Keratinocyte (primary cell): Measurements from ENCODE around the gene S100A5. TPM values are rescaled to one million over a fixed set of nuclear protein-coding genes. Genes with fewer than 3 reads are reported as not detected.

Experiments
- DNase-seq: peaks from one replicate; pipeline ENCODE4 v3.0.0-alpha.2; 2011; ENCODE audit warnings: low read depth, missing footprints, low spot score
- FAIRE-seq: peaks from 2 replicates; lab custom pipeline; 2011; peaks lifted over from hg19 to GRCh38; lab: Jason Lieb, UNC
- H2AFZ ChIP-seq: 2 replicates; pipeline ENCODE4 v1.6.0; 2012; ENCODE audit warnings: low read length, control low read depth, inconsistent platforms; ENCODE audit not compliant: control insufficient read depth
- H3K27ac ChIP-seq: 2 replicates; pipeline ENCODE4 v1.5.1; 2011; ENCODE audit warnings: low read length; ENCODE audit not compliant: control insufficient read depth, insufficient read depth
- H3K27me3 ChIP-seq: 3 replicates; pipeline ENCODE4 v1.6.0; 2011; ENCODE audit warnings: low read length; ENCODE audit not compliant: control insufficient read depth, insufficient read depth; ENCODE audit errors: extremely low read depth
- H3K36me3 ChIP-seq, 2 experiments: 2 replicates in 1 of 2; 3 replicates in 1 of 2; pipeline ENCODE4 v1.5.1; 2011; ENCODE audit warnings: low read length in 2 of 2, mild to moderate bottlenecking in 1 of 2; ENCODE audit not compliant: control insufficient read depth in 2 of 2, insufficient read depth in 2 of 2; ENCODE audit errors: extremely low read depth in 1 of 2
- H3K4me1 ChIP-seq: 3 replicates; pipeline ENCODE4 v1.5.1; 2011; ENCODE audit warnings: low read length; ENCODE audit not compliant: control insufficient read depth, insufficient read depth; ENCODE audit errors: extremely low read depth
- H3K4me2 ChIP-seq: 3 replicates; pipeline ENCODE4 v1.6.0; 2011; ENCODE audit warnings: low read depth, low read length; ENCODE audit not compliant: control insufficient read depth, insufficient read depth; ENCODE audit errors: extremely low read depth
- H3K4me3 ChIP-seq, 3 experiments: fragments of 200-600 bp in 1 of 3; sonication (generic) in 1 of 3; 2 replicates in 2 of 3; 3 replicates in 1 of 3; pipeline ENCODE4 v1.5.1; 2011 to 2016; ENCODE audit warnings: low read length in 3 of 3, mild to moderate bottlenecking in 3 of 3, control low read depth in 2 of 3, inconsistent platforms in 1 of 3, low read depth in 1 of 3, mixed read lengths in 1 of 3, mixed run types in 1 of 3, moderate library complexity in 1 of 3; ENCODE audit not compliant: control insufficient read depth in 2 of 3, insufficient read depth in 2 of 3; ENCODE audit errors: extremely low read depth in 1 of 3
- H3K79me2 ChIP-seq: 2 replicates; pipeline ENCODE4 v1.6.0; 2012; ENCODE audit warnings: low read length; ENCODE audit not compliant: control insufficient read depth, insufficient read depth
- H3K9ac ChIP-seq: 3 replicates; pipeline ENCODE4 v1.6.0; 2011; ENCODE audit warnings: low read length; ENCODE audit not compliant: control insufficient read depth, insufficient read depth; ENCODE audit errors: extremely low read depth
- H3K9me1 ChIP-seq: 3 replicates; pipeline ENCODE4 v1.6.0; 2011; ENCODE audit warnings: low read length; ENCODE audit not compliant: control insufficient read depth, insufficient read depth; ENCODE audit errors: extremely low read depth
- H3K9me3 ChIP-seq: 2 replicates; pipeline ENCODE4 v1.5.1; 2012; ENCODE audit warnings: low read depth, low read length; ENCODE audit not compliant: control insufficient read depth
- H4K20me1 ChIP-seq: 3 replicates; pipeline ENCODE4 v1.6.0; 2011; ENCODE audit warnings: low read length; ENCODE audit not compliant: control insufficient read depth, insufficient read depth; ENCODE audit errors: extremely low read depth
- EZH2 ChIP-seq: IDR thresholded peaks from one replicate; pipeline ENCODE4 v1.6.1; 2012; ENCODE audit warnings: inconsistent platforms, mild to moderate bottlenecking, low read length, moderate library complexity
- dilution Hi-C: fragments of 300-500 bp; cut with MboI; formaldehyde crosslinking; loops from one replicate; pipeline ENCODE4 v1.7.0; 2020; ENCODE audit warnings: low sequenced_read_pairs; ENCODE audit not compliant: extremely low pct_ligation_motif_present
- polyA plus RNA-seq, 5 experiments: library from polyadenylated mRNA; depleted of rRNA in 3 of 5; stranded (reverse) in 3 of 5; stranded (forward) in 1 of 5; unstranded in 1 of 5; fragments of >200 nt; gene quantifications; 1 replicate in 1 of 5; 2 replicates in 3 of 5; 3 replicates in 1 of 5; pipeline versions ENCODE4 v1.2.1 to v1.2.3, GENCODE V29; 2011 to 2012; ENCODE audit warnings: missing spikeins in 2 of 5, low read depth in 1 of 5, low replicate concordance in 1 of 5
- TF ChIP-seq, protein P1 (sequence below), 3 experiments: IDR thresholded peaks in 1 of 3; conservative IDR thresholded peaks in 1 of 3; optimal IDR thresholded peaks in 1 of 3; 2 replicates in 2 of 3; 3 replicates in 1 of 3; pipeline versions ENCODE3 to v1.5.1; 2011; ENCODE audit warnings: low read length in 3 of 3, mild to moderate bottlenecking in 3 of 3, moderate library complexity in 2 of 3, control low read depth in 1 of 3, inconsistent platforms in 1 of 3; ENCODE audit not compliant: insufficient read depth in 2 of 3; ENCODE audit errors: extremely low read depth in 1 of 3

S100A5 gene
- polyA plus RNA-seq, 1 donor (not counting 4 experiments of a cell fraction or from before 2014, with no cell fraction given), result 0.20 TPM

DNA sequence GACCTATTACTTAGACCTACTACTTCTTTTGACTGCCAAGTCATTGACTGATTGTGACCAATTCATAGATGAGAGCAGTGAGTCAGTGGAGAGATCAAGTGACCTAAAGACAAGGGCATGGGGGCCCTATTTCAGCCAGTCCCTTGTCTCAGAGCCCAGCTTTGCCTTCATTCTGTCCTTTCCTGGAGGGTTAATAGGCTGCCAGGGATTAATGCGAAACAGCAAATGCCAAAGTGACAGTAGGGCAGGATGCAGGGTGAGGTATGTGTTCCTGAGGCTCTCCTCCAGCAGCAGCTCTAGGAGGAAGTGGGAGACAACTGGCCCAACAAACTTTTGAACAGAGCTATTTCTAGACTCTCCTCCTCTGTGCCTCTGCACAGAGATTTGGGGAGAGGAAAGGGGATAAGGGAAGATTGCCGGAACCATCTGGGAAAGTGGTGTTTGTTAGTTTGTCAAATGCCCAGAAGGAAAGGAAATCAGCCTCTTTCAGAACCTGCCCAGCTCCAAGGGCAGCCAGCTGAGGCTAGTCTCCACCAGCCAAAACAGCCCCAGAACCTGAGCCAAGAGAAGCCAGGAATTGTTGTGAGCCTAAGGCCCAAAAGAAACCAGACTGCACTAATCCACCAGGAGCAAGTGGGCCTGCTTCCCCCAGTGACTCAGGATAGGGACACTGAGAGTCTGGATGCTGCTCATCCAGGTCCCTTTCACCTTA lies 13.3 kb upstream of the S100A5 start:
- no peaks in the 10 kb centered on the region for H3K9me1 ChIP-seq
- H3K36me3 ChIP-seq, result peaks cover 17 to 33% of the 10 kb centered on the region in 2 experiments
- dilution Hi-C loops, result no loop called here
- no peak for FAIRE-seq
- H4K20me1 ChIP-seq, result no peaks in the 10 kb centered on the region
- H3K79me2 ChIP-seq, result no peaks in the 10 kb centered on the region
- no peak overlapping the region for H3K4me2 ChIP-seq
- H3K9me3 ChIP-seq, result no peaks in the 10 kb centered on the region
- no peak overlapping the region for H2AFZ ChIP-seq
- H3K4me3 ChIP-seq, result no peak overlapping the region
- no peak for DNase-seq
- TF ChIP-seq EZH2, result no peak
- TF ChIP-seq, protein P1, sequence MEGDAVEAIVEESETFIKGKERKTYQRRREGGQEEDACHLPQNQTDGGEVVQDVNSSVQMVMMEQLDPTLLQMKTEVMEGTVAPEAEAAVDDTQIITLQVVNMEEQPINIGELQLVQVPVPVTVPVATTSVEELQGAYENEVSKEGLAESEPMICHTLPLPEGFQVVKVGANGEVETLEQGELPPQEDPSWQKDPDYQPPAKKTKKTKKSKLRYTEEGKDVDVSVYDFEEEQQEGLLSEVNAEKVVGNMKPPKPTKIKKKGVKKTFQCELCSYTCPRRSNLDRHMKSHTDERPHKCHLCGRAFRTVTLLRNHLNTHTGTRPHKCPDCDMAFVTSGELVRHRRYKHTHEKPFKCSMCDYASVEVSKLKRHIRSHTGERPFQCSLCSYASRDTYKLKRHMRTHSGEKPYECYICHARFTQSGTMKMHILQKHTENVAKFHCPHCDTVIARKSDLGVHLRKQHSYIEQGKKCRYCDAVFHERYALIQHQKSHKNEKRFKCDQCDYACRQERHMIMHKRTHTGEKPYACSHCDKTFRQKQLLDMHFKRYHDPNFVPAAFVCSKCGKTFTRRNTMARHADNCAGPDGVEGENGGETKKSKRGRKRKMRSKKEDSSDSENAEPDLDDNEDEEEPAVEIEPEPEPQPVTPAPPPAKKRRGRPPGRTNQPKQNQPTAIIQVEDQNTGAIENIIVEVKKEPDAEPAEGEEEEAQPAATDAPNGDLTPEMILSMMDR (optimal IDR thresholded peaks at IDR 0.05 in 1 of 3, IDR thresholded peaks at IDR 0.05 in 1 of 3, conservative IDR thresholded peaks at IDR 0.05 in 1 of 3; ENCODE audit: extremely low read depth in 1 of 3, insufficient read depth in 2 of 3, low read length in 3 of 3), result no peak
- H3K4me1 ChIP-seq, result peaks cover 31% of the 10 kb centered on the region
- no peaks in the 10 kb centered on the region for H3K27me3 ChIP-seq
- no peak overlapping the region for H3K9ac ChIP-seq
- no peak overlapping the region for H3K27ac ChIP-seq

DNA sequence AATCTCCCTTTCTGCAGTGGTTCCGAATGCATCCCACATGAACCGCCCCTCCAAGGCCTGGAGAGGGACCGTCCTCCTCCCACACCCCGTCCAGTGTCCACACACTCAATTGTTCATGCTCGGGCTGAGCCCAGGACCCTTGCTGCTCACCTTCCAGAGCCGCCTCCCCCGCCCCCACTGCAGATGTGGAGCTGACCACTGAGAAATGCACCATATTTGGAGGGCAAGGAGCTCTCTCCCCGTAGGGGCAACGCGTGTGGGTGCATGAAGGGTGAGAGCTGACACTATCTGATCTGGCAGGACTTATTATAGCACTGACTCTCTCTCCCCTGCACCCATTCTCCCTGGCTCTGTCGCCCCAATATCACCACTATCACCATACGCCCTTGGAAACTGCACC lies 12.4 kb upstream of the S100A5 start:
- Histone ChIP-seq H3K36me3 (peaks cover 15 to 33% of the 10 kb centered on the region in 2 experiments), H2AFZ (no peak overlapping the region), H3K79me2 (no peaks in the 10 kb centered on the region), H3K27ac (no peak overlapping the region), H3K9ac (no peak overlapping the region), H3K4me1 (peaks cover 36% of the 10 kb centered on the region), H3K27me3 (no peaks in the 10 kb centered on the region), H3K9me1 (no peaks in the 10 kb centered on the region), H3K4me3 (no peak overlapping the region), H3K9me3 (no peaks in the 10 kb centered on the region), H3K4me2 (no peak overlapping the region), H4K20me1 (no peaks in the 10 kb centered on the region)
- DNase-seq, result no peak
- dilution Hi-C loops, result no loop called here
- no peak for FAIRE-seq
- TF ChIP-seq EZH2, result no peak
- TF ChIP-seq, protein P1 (optimal IDR thresholded peaks at IDR 0.05 in 1 of 3, IDR thresholded peaks at IDR 0.05 in 1 of 3, conservative IDR thresholded peaks at IDR 0.05 in 1 of 3; ENCODE audit: extremely low read depth in 1 of 3, insufficient read depth in 2 of 3, low read length in 3 of 3), result no peak
